Measurements from ENCODE around the gene MRPL48. TPM values are rescaled to one million over a fixed set of nuclear protein-coding genes. Genes with fewer than 3 reads are reported as not detected.
"Not testable (repeated sequence)": the region's sequence is repeated elsewhere in the genome, so short reads cannot be mapped to it uniquely, and the experiment has no call there.

Gene MRPL48
- total RNA-seq, 4 donors from 2014 or later, result 10.5 to 24.4 (median 15.4) TPM

DNA sequence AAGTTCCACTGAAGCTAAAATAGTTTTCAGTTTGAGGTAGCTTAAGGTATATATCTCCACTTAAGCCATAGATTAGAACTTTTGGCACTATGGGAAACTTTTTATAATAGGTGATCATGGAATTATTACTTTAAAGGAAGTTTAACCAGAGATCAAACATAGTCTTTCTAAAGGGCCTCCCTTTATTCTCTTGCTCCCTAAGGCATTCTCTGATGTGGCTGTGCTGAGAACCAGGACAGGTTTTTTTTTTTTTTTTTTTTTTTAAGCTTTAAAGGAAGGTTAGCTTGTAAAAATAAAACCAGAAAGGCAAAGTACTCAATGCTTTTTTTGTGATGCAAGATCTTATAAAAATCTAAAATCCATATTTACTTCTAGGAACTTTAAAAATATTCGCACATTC, 2.9 kb upstream of the MRPL48 start:
- 88% methylated on average over 1 of the region's 1 CpG for WGBS
- no peak for TF ChIP-seq POLR2AphosphoS5 (IDR thresholded peaks at IDR 0.05)
- Histone ChIP-seq H3K9me3 (no peaks in the 10 kb centered on the region), H3K27me3 (no peaks in the 10 kb centered on the region), H3K36me3 (no peaks in the 10 kb centered on the region), H3K4me3 (no peak overlapping the region), H3K4me1 (peaks cover 22% of the 10 kb centered on the region), H3K27ac (no peak overlapping the region)
- no peak for DNase-seq (ENCODE audit: low spot score in 2 of 2)

DNA sequence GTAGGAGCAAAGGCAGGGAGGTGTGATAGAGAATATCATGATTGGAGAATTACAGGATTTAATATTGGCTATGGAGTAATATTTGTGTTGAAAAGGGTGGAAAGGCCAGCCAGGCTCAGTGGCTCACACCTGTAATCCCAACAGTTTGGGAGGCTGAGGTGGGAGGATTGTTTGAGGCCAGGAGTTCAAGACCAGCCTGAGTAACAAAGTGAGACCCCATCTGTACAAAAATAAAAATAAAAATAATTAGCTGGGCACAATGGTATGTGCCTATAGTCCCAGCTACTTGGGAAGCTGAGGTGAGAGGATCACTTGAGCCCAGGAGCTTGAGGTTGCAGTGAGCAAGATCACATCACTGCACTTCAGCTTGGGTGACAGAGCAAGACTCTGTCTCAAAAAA, 2.2 kb upstream of the MRPL48 start:
- not testable (repeated sequence) for DNase-seq (ENCODE audit: low spot score in 2 of 2); H3K27ac ChIP-seq; H3K27me3 ChIP-seq; H3K4me3 ChIP-seq; H3K36me3 ChIP-seq; H3K9me3 ChIP-seq
- peaks cover 17% of the 10 kb centered on the region for H3K4me1 ChIP-seq

DNA sequence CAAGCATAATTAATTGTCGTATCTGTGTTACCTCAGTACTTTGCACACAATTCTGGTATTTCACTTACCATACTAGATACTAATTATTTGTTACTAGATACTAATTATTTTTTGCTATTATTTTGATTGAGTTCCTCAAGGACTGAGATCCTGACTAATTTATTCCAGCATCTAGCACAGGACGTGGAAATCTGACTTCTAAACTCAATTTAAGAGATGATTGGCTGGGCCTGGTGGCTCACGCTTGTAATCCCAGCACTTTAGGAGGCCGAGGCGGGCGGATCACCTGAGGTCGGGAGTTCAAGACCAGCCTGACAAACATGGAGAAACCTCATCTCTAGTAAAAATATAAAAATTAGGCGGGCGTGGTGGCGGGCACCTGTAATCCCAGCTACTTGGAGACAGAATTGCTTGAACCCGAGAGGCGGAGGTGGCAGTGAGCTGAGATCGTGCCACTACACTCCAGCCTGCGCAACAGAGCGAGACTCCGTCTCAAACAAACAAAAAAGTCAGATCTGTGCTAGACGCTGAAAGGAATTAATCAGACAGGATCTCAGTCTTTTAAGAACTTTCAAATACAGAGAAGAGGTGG, 527 bp upstream of the MRPL48 start:
- Histone ChIP-seq H3K4me3 (peak overlapping the region; percentile 62), H3K36me3 (no peaks in the 10 kb centered on the region), H3K9me3 (no peaks in the 10 kb centered on the region), H3K27ac (peak overlapping the region; percentile 84), H3K27me3 (no peaks in the 10 kb centered on the region), H3K4me1 (peaks cover 17% of the 10 kb centered on the region)
- no peak for DNase-seq (ENCODE audit: low spot score in 2 of 2)
- 52% methylated on average over 17 of the region's 17 CpGs for WGBS
- TF ChIP-seq POLR2AphosphoS5 (IDR thresholded peaks at IDR 0.05) (no peak), EP300 (IDR thresholded peaks at IDR 0.05) (no peak), POLR2A (IDR thresholded peaks at IDR 0.05) (no peak)
- TF ChIP-seq, protein P1, sequence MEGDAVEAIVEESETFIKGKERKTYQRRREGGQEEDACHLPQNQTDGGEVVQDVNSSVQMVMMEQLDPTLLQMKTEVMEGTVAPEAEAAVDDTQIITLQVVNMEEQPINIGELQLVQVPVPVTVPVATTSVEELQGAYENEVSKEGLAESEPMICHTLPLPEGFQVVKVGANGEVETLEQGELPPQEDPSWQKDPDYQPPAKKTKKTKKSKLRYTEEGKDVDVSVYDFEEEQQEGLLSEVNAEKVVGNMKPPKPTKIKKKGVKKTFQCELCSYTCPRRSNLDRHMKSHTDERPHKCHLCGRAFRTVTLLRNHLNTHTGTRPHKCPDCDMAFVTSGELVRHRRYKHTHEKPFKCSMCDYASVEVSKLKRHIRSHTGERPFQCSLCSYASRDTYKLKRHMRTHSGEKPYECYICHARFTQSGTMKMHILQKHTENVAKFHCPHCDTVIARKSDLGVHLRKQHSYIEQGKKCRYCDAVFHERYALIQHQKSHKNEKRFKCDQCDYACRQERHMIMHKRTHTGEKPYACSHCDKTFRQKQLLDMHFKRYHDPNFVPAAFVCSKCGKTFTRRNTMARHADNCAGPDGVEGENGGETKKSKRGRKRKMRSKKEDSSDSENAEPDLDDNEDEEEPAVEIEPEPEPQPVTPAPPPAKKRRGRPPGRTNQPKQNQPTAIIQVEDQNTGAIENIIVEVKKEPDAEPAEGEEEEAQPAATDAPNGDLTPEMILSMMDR (IDR thresholded peaks at IDR 0.05), result no peak

DNA sequence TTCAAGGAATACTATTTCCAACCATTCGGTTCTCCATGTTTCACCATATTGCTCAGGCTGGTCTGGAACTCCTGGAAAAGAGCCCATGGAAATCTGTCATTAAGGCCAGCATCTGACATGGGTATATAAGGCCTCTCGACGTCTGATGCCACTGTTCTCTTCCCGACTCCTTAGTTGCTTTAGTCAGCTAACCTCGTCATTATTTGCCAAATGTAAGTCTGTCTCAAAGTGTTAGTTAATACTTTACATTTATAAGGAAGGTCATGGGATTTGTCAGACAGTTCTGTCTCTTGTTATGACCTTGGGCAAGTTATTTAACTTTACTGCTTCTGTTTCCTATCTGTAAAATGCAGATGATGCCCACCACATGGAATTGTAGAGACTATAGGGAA, 1.6 kb downstream of the MRPL48 start:
- Histone ChIP-seq H3K36me3 (no peaks in the 10 kb centered on the region), H3K4me1 (peaks cover 17% of the 10 kb centered on the region), H3K9me3 (no peaks in the 10 kb centered on the region), H3K4me3 (no peak overlapping the region), H3K27ac (peak overlapping the region; percentile 35), H3K27me3 (no peaks in the 10 kb centered on the region)
- WGBS, result 50% methylated on average over 5 of the region's 5 CpGs
- DNase-seq (ENCODE audit: low spot score in 2 of 2), result no peak
- TF ChIP-seq POLR2AphosphoS5 (IDR thresholded peaks at IDR 0.05), result no peak

DNA sequence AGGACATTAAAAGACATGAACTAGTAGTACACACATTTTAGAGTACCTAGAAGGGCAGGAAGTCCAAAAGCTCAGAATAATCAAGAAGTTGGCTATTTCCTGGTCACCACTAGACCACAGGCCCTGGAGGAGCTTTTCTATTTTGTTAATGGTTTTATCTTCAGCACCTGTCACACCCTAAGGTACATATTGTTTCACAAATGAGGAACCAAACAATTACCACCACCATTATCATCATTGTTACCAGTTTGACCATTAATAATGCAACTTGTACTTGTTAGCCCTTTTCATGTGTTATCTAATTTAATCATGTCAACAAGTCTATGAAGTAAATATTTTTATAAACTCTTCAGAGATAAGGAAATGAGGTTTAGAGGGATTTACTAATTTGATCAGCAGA, 4.9 kb downstream of the MRPL48 start:
- Histone ChIP-seq H3K4me3 (no peak overlapping the region), H3K27ac (no peak overlapping the region), H3K9me3 (no peaks in the 10 kb centered on the region), H3K4me1 (peaks cover 11% of the 10 kb centered on the region), H3K36me3 (peaks cover 5% of the 10 kb centered on the region), H3K27me3 (no peaks in the 10 kb centered on the region)
- no peak for TF ChIP-seq POLR2A (IDR thresholded peaks at IDR 0.05)
- TF ChIP-seq, protein P1 (IDR thresholded peaks at IDR 0.05), result no peak
- no peak for TF ChIP-seq POLR2AphosphoS5 (IDR thresholded peaks at IDR 0.05)
- TF ChIP-seq EP300 (IDR thresholded peaks at IDR 0.05), result no peak
- DNase-seq (ENCODE audit: low spot score in 2 of 2), result no peak

DNA sequence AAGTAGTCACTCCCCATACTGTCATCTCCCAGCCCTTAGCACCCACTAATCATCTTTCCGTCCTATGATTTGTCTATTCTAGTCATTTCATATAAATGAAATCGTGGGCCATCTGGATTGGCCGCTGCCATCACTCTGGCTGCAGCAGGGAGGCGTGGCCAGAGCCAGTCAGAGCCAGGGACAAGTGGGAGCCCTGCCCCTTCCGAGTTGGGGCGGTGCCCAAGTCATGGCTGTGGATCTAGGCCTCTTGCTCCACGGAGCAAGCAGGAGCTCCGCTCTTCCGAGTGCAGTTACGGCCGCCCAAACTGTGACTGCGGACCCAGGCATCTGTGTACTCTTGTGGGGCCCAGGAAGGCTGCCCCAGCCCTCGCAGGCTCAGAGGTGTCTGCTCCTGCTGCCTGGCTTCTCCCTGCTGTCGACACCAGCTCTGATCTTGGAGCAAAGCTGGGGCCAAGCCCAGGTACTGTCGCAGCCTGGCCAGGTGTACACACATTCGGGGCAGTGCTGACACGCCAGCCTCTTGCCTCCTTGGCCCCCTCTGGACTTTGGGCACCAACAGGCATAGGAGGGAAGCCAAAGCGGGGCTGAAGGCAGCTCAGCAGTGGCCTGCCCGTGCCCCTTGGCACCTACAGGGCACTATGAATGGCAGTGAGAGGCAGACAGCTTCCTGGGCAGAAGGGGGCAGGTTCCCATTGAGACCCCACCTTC, 8.4 kb downstream of the MRPL48 start:
- no peak overlapping the region for H3K4me3 ChIP-seq
- no peak overlapping the region for H3K27ac ChIP-seq
- H3K36me3 ChIP-seq, result peaks cover 5% of the 10 kb centered on the region
- H3K27me3 ChIP-seq, result no peaks in the 10 kb centered on the region
- H3K4me1 ChIP-seq, result no peaks in the 10 kb centered on the region
- TF ChIP-seq, protein P1 (IDR thresholded peaks at IDR 0.05), result no peak
- no peak for TF ChIP-seq POLR2A (IDR thresholded peaks at IDR 0.05)
- no peak for TF ChIP-seq EP300 (IDR thresholded peaks at IDR 0.05)
- no peak for TF ChIP-seq POLR2AphosphoS5 (IDR thresholded peaks at IDR 0.05)
- no peaks in the 10 kb centered on the region for H3K9me3 ChIP-seq
- no peak for DNase-seq (ENCODE audit: low spot score in 2 of 2)
- 91% methylated on average over 7 of the region's 19 CpGs for WGBS

GRCh38 chr11:73797457-73797856, 9.8 kb downstream of the MRPL48 start:
- no peaks in the 10 kb centered on the region for H3K4me1 ChIP-seq
- no peak overlapping the region for H3K27ac ChIP-seq
- H3K4me3 ChIP-seq, result no peak overlapping the region
- DNase-seq (ENCODE audit: low spot score in 2 of 2), result no peak
- no peaks in the 10 kb centered on the region for H3K27me3 ChIP-seq
- H3K9me3 ChIP-seq, result no peaks in the 10 kb centered on the region
- peaks cover 5% of the 10 kb centered on the region for H3K36me3 ChIP-seq
- TF ChIP-seq POLR2A (IDR thresholded peaks at IDR 0.05) (no peak), POLR2AphosphoS5 (IDR thresholded peaks at IDR 0.05) (no peak), EP300 (IDR thresholded peaks at IDR 0.05) (no peak)
- TF ChIP-seq, protein P1 (IDR thresholded peaks at IDR 0.05), result no peak
- 79% methylated on average over 4 of the region's 10 CpGs for WGBS
